Measurements from ENCODE around the gene RNF167. TPM values are rescaled to one million over a fixed set of nuclear protein-coding genes. Genes with fewer than 3 reads are reported as not detected.

RNF167 gene
- total RNA-seq, 1 donor from 2014 or later: 97.5 TPM

GRCh38 chr17:4970273-4970672 lies 30.2 kb downstream of the RNF167 start:
- no peak for ATAC-seq
- no peak for TF ChIP-seq CTCF (IDR thresholded peaks at IDR 0.05)
- Histone ChIP-seq H3K36me3 (peaks cover 57% of the 10 kb centered on the region), H3K4me3 (no peak overlapping the region), H3K27me3 (ENCODE audit: low read depth) (no peaks in the 10 kb centered on the region), H3K4me1 (peaks cover 50% of the 10 kb centered on the region), H3K9me3 (no peaks in the 10 kb centered on the region), H3K27ac (peak overlapping the region; percentile 34)
- intact Hi-C loops (cut with DNase I): no loop called here
- no peak for DNase-seq

- H3K27ac ChIP-seq: no peak overlapping the region
- DNase-seq (no peak), ATAC-seq (no peak)
- H3K27me3 ChIP-seq (ENCODE audit: low read depth): no peaks in the 10 kb centered on the region
- intact Hi-C loops (cut with DNase I): no loop called here
- H3K36me3 ChIP-seq: peaks cover 72% of the 10 kb centered on the region
- no peaks in the 10 kb centered on the region for H3K9me3 ChIP-seq
- no peak overlapping the region for H3K4me3 ChIP-seq
- no peak for TF ChIP-seq CTCF (IDR thresholded peaks at IDR 0.05)
- H3K4me1 ChIP-seq: peaks cover 36% of the 10 kb centered on the region
These were observed 31.8 kb downstream of the RNF167 start for GRCh38 chr17:4971826-4972225.

- intact Hi-C loops (cut with DNase I): no loop called here
- Histone ChIP-seq H3K4me1 (peaks cover 36% of the 10 kb centered on the region), H3K4me3 (no peak overlapping the region), H3K36me3 (peaks cover 77% of the 10 kb centered on the region), H3K27me3 (ENCODE audit: low read depth) (no peaks in the 10 kb centered on the region), H3K27ac (no peak overlapping the region), H3K9me3 (no peaks in the 10 kb centered on the region)
- no peak for DNase-seq
- no peak for TF ChIP-seq CTCF (IDR thresholded peaks at IDR 0.05)
- no peak for ATAC-seq
These were observed 32.3 kb downstream of the RNF167 start for GRCh38 chr17:4972322-4972721.

- Histone ChIP-seq H3K27ac (no peak overlapping the region), H3K4me1 (peaks cover 36% of the 10 kb centered on the region), H3K27me3 (ENCODE audit: low read depth) (no peaks in the 10 kb centered on the region), H3K36me3 (peaks cover 81% of the 10 kb centered on the region), H3K9me3 (no peaks in the 10 kb centered on the region), H3K4me3 (no peak overlapping the region)
- intact Hi-C loops (cut with DNase I): no loop called here
- ATAC-seq (no peak), DNase-seq (no peak)
- no peak for TF ChIP-seq CTCF (IDR thresholded peaks at IDR 0.05)
These were observed 32.7 kb downstream of the RNF167 start for GRCh38 chr17:4972752-4973151.

GRCh38 chr17:4973256-4974114 lies 33.4 kb downstream of the RNF167 start:
- H3K9me3 ChIP-seq: no peaks in the 10 kb centered on the region
- H3K4me3 ChIP-seq: no peak overlapping the region
- ATAC-seq (peak in 1 of 2 donors; percentile 2), DNase-seq (no peak)
- peaks cover 88% of the 10 kb centered on the region for H3K36me3 ChIP-seq
- H3K27me3 ChIP-seq (ENCODE audit: low read depth): no peaks in the 10 kb centered on the region
- no peak overlapping the region for H3K27ac ChIP-seq
- H3K4me1 ChIP-seq: peaks cover 39% of the 10 kb centered on the region
- intact Hi-C loops (cut with DNase I): no loop called here
- no peak for TF ChIP-seq CTCF (IDR thresholded peaks at IDR 0.05)
